BJ (cell line): ENCODE data around the gene TTC7B. TPM values are rescaled to one million over a fixed set of nuclear protein-coding genes. Genes with fewer than 3 reads are reported as not detected.

ENCODE experiments used
- CTCF ChIA-PET: fragments of 350-600 bp; formaldehyde crosslinking; extraction: SDS; loops from one replicate; lab custom pipeline; 2021; ENCODE audit warnings: antibody characterized with exemption, inconsistent platforms; lab: Yijun Ruan, JAX
- POLR2A ChIA-PET: fragments of 300-600 bp; sonication (Branson Sonifier 250); formaldehyde crosslinking; extraction: SDS; loops from one replicate; lab custom pipeline; 2021; ENCODE audit warnings: antibody characterized with exemption; lab: Charles Lee
- DNase-seq: peaks from one replicate; pipeline ENCODE4 v3.0.0-alpha.2; 2011; ENCODE audit warnings: low read depth
- H3K27me3 ChIP-seq: 2 replicates; pipeline ENCODE4 v1.6.0; 2011; ENCODE audit warnings: low read length; ENCODE audit not compliant: control insufficient read depth, insufficient read depth
- H3K36me3 ChIP-seq: 2 replicates; pipeline ENCODE4 v1.5.1; 2011; ENCODE audit warnings: low read length; ENCODE audit not compliant: control insufficient read depth, insufficient read depth
- H3K4me3 ChIP-seq: 2 replicates; pipeline ENCODE4 v1.5.1; 2011; ENCODE audit warnings: low read depth, mild to moderate bottlenecking, control low read depth, low read length
- polyA plus RNA-seq: library from polyadenylated mRNA; depleted of rRNA; stranded (reverse); fragments of >200 nt; gene quantifications from 2 replicates; pipeline ENCODE4 v1.2.3, GENCODE V29; 2011
- TF ChIP-seq, protein P1 (sequence below): IDR thresholded peaks from 2 replicates; pipeline ENCODE4 v1.5.1; 2011; ENCODE audit warnings: low read depth, mild to moderate bottlenecking, control low read depth, inconsistent platforms, low read length, moderate library complexity; ENCODE audit not compliant: insufficient read depth

TTC7B gene
- polyA plus RNA-seq, 1 experiment, result 46.9 TPM

DNA sequence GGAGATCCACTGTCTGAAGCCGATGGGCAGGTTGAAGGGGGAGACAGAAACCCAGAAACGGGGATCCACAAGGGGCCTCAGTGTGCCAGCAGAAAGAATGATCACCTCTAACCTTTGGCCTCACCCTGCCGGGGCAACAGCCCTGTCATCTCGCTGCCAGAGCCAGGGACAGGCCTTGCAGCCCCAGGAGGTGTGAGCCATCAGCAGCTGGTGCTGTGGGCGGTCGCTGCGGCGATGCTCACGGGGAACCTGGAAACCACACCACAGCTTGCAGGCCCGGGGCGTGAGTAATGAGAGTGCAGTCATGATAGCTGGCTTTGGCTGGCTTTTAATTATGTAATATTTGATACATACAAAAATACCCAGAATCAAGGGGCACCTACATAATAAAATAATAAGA lies 4.7 kb upstream of the TTC7B start:
- TF ChIP-seq, protein P1, sequence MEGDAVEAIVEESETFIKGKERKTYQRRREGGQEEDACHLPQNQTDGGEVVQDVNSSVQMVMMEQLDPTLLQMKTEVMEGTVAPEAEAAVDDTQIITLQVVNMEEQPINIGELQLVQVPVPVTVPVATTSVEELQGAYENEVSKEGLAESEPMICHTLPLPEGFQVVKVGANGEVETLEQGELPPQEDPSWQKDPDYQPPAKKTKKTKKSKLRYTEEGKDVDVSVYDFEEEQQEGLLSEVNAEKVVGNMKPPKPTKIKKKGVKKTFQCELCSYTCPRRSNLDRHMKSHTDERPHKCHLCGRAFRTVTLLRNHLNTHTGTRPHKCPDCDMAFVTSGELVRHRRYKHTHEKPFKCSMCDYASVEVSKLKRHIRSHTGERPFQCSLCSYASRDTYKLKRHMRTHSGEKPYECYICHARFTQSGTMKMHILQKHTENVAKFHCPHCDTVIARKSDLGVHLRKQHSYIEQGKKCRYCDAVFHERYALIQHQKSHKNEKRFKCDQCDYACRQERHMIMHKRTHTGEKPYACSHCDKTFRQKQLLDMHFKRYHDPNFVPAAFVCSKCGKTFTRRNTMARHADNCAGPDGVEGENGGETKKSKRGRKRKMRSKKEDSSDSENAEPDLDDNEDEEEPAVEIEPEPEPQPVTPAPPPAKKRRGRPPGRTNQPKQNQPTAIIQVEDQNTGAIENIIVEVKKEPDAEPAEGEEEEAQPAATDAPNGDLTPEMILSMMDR, result no peak
- Histone ChIP-seq H3K4me3 (no peak overlapping the region), H3K27me3 (no peaks in the 10 kb centered on the region; the same call in 1 of the 2 replicates), H3K36me3 (no peaks in the 10 kb centered on the region)
- CTCF ChIA-PET, result no interaction called here
- POLR2A ChIA-PET, result no interaction called here
- no peak for DNase-seq

DNA sequence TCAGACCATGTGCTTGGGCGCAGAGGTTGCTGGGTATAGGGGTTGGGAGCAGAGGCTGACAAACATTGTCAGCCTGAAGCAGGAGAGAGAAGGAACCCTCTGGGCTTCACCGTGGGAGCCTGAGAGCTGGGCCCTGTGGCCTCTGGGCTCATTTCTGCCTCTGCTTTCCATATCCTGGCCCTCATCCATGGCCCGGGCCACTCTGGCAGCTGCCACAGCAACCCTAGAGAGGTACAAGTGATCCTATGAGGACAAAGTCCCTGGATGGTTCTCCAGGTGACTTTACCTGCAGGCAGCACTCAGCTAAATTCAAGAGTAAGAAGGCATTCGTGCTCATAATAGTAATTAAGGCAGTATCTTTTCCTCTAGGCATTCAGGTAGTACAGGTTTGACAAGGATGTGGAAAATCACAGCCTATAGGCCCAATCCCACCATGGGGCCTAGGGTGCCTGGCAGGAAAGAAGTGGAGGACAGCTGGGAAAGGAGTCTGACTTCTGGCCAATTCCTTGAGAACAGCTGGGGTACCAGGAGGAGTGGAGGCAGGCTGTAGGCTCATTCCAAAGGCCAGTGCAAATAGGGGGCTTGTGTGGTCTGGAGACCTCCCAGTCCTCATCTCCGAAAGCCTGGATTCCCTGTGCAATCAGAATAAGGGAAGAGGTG lies 3.6 kb upstream of the TTC7B start:
- POLR2A ChIA-PET, result no interaction called here

DNA sequence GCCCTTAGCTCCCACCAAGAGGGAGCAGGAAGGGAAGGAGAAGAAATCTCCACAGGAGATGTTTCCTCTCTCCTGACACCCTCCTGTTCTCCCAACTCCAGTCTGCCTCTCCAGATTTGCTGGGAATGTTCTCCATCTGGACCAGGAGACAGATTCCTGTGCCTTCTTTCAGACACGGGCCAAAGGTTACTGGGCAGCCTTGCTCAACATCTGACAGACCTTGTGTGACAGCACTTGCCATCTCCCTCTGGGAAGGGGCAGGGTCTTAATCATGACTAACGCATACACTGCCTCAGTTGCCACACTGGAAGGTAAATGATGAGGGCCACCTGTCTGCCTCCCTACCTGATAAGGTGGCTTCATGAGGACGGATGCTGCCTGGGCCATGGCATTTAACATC lies 2.5 kb upstream of the TTC7B start:
- no peaks in the 10 kb centered on the region; the same call in 1 of the 2 replicates for H3K27me3 ChIP-seq
- ChIA-PET POLR2A (no interaction called here), CTCF (interaction anchor here (1.7 kb wide), 1 partner anchor 9 kb away, joined by 5 read pairs; no protein-coding TSS in a partner anchor)
- H3K36me3 ChIP-seq, result no peaks in the 10 kb centered on the region
- H3K4me3 ChIP-seq, result no peak overlapping the region
- DNase-seq, result no peak
- TF ChIP-seq, protein P1, result no peak

More for the DNA sequence above, 3.6 kb upstream of the TTC7B start:
- TF ChIP-seq, protein P1, result no peak
- Histone ChIP-seq H3K4me3 (no peak overlapping the region), H3K36me3 (no peaks in the 10 kb centered on the region), H3K27me3 (no peaks in the 10 kb centered on the region; the same call in 1 of the 2 replicates)
- CTCF ChIA-PET, result interaction anchor here (0.5 kb wide), 1 partner anchor 200 kb away, joined by 3 read pairs; no protein-coding TSS in a partner anchor
- DNase-seq, result no peak

DNA sequence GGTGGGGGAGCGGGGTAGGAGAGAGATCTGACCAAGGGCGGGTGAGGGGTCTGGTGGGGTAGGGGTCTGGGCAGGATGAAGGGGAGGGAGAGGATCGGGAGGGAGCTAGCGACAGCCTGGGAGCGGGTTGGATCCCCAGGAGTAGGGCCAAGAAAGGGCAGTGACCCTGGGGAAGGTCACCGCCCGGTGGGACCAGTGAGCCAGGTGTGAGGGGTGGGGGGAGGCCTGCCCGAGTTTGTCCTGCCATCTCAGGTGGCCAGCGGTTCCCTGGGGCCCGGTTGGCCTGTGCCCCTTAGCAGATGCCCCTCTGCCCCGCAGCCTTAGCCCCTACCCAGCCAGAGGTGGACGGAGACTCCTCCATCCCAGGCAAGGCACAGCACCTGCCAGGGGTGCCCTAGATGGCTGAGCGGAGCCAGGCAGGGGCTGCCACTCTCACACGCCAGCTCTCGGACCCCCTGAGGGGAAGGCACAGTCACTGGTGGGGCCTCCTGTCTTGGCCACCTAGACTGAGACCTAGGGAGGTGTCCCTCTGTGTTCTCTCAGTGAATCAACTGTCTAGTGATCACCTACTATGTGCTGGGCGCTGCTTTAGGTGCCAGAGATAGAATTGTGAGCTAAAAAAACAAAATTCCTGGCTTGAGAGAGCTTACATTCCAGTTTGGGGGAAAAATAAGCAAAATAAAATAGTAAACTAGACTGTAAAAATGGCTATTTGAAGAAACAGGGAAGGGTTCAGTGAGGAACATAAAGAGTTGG lies 629 bp upstream of the TTC7B start:
- Histone ChIP-seq H3K27me3 (no peaks in the 10 kb centered on the region; the same call in 1 of the 2 replicates), H3K4me3 (peak overlapping the region; percentile 39), H3K36me3 (no peaks in the 10 kb centered on the region)
- TF ChIP-seq, protein P1, result no peak
- POLR2A ChIA-PET, result no interaction called here
- CTCF ChIA-PET, result interaction anchor here (1.7 kb wide), 1 partner anchor 11 kb away, joined by 5 read pairs; no protein-coding TSS in a partner anchor
- no peak for DNase-seq

DNA sequence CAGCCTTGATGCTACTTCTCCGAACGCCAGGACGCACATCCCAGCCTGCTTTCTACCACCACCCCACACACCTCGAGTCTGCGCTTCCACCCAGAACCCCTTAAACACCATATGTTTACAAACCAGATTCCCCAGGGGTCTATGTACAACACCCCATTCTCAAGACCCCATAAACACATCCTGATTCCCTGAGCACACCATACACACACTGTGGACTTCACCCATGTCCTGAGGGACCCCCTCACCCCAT lies 733 bp downstream of the TTC7B start:
- POLR2A ChIA-PET, result no interaction called here

More for the DNA sequence above, 733 bp downstream of the TTC7B start:
- no peaks in the 10 kb centered on the region; the same call in 1 of the 2 replicates for H3K27me3 ChIP-seq
- TF ChIP-seq, protein P1, result no peak
- no peaks in the 10 kb centered on the region for H3K36me3 ChIP-seq
- peak overlapping the region; percentile 62 for H3K4me3 ChIP-seq
- no peak for DNase-seq
- CTCF ChIA-PET, result interaction anchor here (0.7 kb wide), 1 partner anchor 20 kb away, joined by 3 read pairs; no protein-coding TSS in a partner anchor
